GM18505 (cell line): ENCODE measurements around the gene PRR20D.
"Not testable (repeated sequence)": the region's sequence is repeated elsewhere in the genome, so short reads cannot be mapped to it uniquely, and the experiment has no call there.

Experiments used
- ATAC-seq: cut with Tn5 transposase; IDR thresholded peaks from one replicate; pipeline ENCODE4 v1.9.1; 2021; ENCODE audit not compliant: unreplicated experiment
- POLR2A ChIP-seq: IDR thresholded peaks from 4 replicates; pipeline ENCODE4 v1.6.1; 2011; ENCODE audit warnings: borderline replicate concordance; ENCODE audit not compliant: insufficient read depth, insufficient read length; ENCODE audit errors: extremely low read depth

PRR20D gene

DNA sequence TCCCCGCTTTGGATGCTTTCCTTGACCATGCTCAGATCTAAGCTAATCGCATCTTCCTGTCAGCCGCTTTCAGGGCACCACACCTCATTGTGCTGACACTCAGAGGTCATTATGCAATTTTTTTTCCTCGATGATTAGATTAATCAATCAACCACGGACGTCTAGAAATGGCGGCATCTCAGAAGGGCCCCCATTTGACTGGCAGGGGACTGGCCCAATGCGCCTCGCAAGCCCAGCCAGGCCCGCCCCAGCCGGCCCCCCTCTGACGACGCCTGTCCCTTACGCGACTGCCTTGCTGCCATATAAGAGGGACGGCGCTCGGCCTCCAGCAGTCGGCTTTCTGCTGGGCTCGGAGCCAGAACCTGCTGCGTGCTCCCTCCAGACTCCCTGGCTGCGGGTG lies at the start of gene PRR20D:
Gene PRR20D, plus strand, starts transcription at position 301 of the 400 bp plus-strand sequence. CDS start 387 bp downstream, outside the sequence.
- ATAC-seq, result not testable (repeated sequence)

DNA sequence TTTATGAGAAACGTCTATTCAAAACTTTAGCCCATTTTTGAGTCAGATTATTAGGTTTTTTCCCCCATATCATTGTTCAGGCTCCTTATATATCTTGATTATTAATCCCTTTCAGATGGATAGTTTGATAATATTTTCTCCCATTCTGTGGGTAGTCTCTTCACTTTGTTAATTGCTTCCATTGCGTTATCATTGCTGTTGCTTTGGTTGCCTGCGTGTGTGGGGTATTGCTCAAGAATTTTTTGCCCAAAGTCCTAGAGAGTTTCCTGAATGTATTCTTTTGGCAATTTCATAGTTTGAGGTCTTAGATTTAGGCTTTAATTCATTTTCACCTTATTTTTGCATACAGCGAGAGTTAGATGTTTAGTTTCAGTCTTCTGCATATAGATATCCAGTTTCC lies 45.5 kb upstream of the PRR20D start:
- no peak for TF ChIP-seq POLR2A
- ATAC-seq, result no peak

- no peak for ATAC-seq
- no peak for TF ChIP-seq POLR2A
Observed at GRCh38 chr13:57123681-57124080, 36.8 kb upstream of the PRR20D start.

- no peak for TF ChIP-seq POLR2A
- no peak for ATAC-seq
Observed at GRCh38 chr13:57128909-57129308, 31.5 kb upstream of the PRR20D start.

- ATAC-seq, result no peak
- no peak for TF ChIP-seq POLR2A
Observed at GRCh38 chr13:57136093-57136492, 24.3 kb upstream of the PRR20D start.

GRCh38 chr13:57137585-57137984 lies 22.8 kb upstream of the PRR20D start:
- TF ChIP-seq POLR2A, result no peak

GRCh38 chr13:57138988-57139387 lies 21.4 kb upstream of the PRR20D start:
- ATAC-seq, result no peak
- TF ChIP-seq POLR2A, result no peak

More at GRCh38 chr13:57137585-57137984, 22.8 kb upstream of the PRR20D start:
- no peak for ATAC-seq

- ATAC-seq, result not testable (repeated sequence)
Observed at GRCh38 chr13:57139781-57140180, 20.7 kb upstream of the PRR20D start.

- ATAC-seq, result not testable (repeated sequence)
Observed at GRCh38 chr13:57140235-57140968, 20.0 kb upstream of the PRR20D start, which contains the start of gene PRR20A. Gene PRR20A (plus strand): TSS chr13:57140918. CDS start chr13:57141305, 387 bp downstream.

DNA sequence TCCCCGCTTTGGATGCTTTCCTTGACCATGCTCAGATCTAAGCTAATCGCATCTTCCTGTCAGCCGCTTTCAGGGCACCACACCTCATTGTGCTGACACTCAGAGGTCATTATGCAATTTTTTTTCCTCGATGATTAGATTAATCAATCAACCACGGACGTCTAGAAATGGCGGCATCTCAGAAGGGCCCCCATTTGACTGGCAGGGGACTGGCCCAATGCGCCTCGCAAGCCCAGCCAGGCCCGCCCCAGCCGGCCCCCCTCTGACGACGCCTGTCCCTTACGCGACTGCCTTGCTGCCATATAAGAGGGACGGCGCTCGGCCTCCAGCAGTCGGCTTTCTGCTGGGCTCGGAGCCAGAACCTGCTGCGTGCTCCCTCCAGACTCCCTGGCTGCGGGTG lies 13.2 kb upstream of the PRR20D start, which contains the start of gene PRR20B:
Gene PRR20B, plus strand, starts transcription at position 301 of the 400 bp plus-strand sequence. CDS start 387 bp downstream, outside the sequence.
- ATAC-seq, result not testable (repeated sequence)

DNA sequence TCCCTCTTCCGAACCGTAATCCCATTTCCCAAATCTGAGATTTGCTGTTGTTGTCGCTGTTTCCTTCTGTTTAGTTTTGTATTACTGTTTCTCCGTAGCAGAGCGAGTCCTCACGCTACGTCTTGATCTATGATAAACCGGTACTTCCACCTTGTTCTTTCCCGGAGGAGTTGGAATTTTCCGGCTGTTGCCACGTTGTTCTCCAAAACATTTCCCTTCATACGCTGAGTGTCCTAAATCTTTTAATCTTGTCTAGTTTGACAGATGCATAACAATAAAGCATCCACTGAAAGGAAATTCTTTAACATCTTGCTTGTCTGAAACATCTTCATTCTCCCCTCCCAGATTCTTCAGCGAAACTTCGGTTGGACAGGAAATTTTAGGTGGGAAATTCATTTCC lies 12.3 kb upstream of the PRR20D start:
- ATAC-seq, result not testable (repeated sequence)

- not testable (repeated sequence) for ATAC-seq
Observed at GRCh38 chr13:57153761-57154160, 6.7 kb upstream of the PRR20D start, which contains the start of gene PRR20C. Gene PRR20C (plus strand): TSS chr13:57154061. CDS start chr13:57154448, 387 bp downstream.

- not testable (repeated sequence) for ATAC-seq
Observed at GRCh38 chr13:57166897-57167296, 6.5 kb downstream of the PRR20D start, which contains the start of gene PRR20E. Gene PRR20E (plus strand): TSS chr13:57167197. CDS start chr13:57167584, 387 bp downstream.

- no peak for ATAC-seq
- no peak for TF ChIP-seq POLR2A
Observed at GRCh38 chr13:57191667-57192066, 31.2 kb downstream of the PRR20D start.

- no peak for TF ChIP-seq POLR2A
- no peak for ATAC-seq
Observed at GRCh38 chr13:57212989-57213388, 52.6 kb downstream of the PRR20D start.
